GM19023 (cell line): ENCODE measurements around the gene AGPAT1.
A peak's percentile ranks its signal among the peaks of the same experiment; 100 is the strongest.
"Not testable (repeated sequence)": the region's sequence is repeated elsewhere in the genome, so short reads cannot be mapped to it uniquely, and the experiment has no call there.

Experiments used
- ATAC-seq: cut with Tn5 transposase; IDR thresholded peaks from one replicate; pipeline ENCODE4 v1.9.1; 2021; ENCODE audit warnings: mild to moderate bottlenecking, moderate library complexity; ENCODE audit not compliant: unreplicated experiment

The AGPAT1 gene

DNA sequence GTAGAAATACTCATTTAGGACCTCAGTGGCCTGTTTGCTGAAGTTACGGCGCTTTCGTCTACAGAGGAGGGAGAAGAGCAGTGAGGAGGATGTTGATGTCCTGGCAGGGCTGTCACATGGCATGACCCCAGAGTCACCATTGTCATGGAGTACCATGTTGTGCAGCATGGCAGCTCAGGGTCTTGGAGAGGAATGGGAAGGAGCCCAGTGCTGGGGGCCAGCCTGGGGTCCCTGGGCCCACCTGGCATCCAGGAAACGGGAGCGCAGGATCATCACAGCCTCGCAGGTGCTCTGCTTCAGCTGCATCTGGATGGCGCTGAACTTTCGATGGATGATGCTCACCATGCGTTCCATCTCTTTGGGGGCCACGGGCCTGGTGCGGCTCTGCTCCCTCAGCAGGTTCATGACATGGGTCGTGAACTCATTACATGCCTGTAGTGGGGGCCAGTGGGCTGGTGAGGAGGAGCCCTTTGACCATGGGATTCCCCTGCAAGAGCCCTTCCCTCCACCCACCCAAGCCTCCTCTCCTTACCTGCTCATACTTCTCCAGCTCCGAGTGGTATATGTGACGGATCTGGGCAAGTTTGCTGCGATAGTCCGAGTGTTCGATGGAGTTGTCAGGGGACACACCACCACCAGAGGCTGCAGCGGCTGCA lies 12.0 kb upstream of the AGPAT1 start:
- ATAC-seq: not testable (repeated sequence)

DNA sequence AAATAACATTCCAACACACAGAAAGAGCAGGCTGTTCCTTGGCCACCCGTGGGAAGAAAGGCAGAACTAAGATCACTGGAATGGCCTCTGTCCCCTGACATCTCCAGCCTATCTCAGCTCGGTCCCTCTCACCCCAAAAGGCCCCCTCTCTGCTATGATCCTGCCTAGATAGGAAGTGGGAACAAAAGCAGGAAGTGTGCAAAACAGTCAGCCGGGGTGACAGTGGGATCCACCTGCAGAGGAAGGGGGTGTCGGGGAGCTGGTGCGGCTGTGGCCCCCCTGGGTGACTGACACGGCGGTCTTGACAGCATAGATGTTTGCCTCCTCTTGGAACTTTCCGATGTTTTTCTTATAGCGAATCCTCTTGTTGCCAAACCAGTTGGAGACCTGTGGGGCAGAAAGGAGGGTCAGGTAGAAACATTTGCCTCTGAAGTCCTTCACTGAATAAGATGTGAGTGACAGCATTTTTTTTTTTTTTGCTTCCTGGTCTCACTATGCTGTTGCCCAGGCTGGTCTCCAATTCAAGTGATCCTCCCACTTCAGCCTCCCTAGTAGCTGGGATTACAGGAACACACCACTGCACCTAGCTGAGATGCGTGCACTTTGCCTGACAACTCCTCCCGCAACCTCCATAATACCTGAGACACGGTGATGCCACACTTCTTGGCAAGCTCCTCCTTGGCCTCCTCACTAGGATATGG lies 11.3 kb upstream of the AGPAT1 start:
- no peak for ATAC-seq

DNA sequence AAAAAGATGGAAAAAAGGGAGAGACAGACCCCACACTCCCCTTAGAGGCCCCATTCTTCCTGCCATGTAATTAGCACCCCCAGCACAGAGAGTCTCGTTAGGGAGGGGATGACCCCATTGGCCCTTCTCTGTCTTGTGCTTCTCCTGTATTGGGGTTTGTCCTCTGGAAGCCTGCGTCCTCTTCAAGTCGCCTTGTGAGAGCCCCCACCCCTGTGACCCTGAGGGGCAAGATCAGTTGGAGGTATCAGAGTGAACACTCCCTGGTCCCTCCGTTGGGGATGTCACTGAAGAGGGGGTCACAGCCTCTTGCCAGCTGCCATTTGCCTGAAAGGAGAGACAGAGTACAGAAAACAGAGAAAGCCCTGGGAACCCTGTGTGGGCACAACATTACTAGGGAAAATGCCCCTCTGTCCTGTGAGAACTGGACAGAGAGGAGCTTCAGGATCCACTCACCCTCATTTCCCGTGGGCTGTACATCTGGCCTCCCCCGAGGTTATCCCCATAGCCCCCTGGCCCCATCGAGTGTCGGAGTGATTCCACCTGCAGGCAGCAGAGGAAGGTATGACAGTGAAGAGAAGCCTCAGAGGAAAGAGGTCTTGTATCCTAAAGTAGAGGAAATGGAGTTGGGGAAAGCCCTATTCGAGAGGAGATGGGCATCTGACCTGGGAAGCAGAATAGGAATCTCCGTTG lies 10.4 kb upstream of the AGPAT1 start:
- ATAC-seq: not testable (repeated sequence)

DNA sequence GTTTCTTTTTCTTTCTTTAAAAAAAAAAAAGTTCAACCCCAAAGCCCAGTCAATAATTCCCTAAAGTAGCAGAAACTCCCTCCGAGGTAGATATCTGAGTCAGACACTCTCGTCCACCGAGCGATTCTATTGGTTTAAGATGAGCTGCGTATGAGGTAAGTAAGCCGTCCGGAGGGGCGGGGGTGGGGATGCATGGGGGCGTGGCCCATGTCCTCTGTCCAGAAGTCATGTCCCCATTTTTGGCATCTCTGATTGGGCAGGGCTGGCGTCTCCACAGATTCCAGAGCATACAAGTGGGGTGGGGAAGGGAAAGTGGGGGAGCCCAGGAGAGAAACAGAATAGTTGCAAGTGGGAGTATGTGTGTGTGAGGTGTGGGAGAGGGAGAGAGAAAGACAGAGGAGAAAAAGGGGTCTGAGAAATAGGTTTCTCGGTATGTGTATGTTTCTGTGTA lies 9.8 kb upstream of the AGPAT1 start:
- not testable (repeated sequence) for ATAC-seq

DNA sequence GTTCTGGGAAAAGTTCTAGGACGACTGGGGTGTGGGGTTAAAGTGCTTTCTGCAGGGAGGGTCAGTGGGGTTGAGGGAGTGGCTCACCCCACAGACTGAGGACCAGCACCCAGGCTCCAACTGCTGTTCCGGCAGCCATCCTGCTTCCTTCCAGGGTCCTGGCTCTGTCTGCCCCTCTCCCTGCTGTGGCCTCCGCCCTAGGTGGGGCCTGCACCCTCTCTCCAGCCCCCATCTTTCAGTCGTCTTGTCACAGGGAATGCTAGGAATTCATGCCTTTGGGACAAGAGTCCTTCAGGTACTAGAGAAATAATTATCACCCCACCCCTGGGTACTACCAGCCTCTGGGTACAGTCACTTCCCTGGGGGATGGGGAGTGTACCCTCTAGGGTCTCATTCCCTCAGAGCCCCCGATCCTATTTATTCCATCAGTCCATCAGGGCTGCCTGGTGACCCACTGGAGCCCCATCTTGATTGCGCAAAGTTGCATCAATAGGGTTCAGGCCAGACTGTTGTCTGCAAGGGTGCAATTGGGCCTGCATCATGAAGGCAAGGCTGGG lies 8.3 kb upstream of the AGPAT1 start, which contains the start of gene AGER:
AGER (minus strand) TSS at position 170 of the 557 bp plus-strand sequence; CDS start at position 139, 31 bp downstream.
- ATAC-seq: no peak

DNA sequence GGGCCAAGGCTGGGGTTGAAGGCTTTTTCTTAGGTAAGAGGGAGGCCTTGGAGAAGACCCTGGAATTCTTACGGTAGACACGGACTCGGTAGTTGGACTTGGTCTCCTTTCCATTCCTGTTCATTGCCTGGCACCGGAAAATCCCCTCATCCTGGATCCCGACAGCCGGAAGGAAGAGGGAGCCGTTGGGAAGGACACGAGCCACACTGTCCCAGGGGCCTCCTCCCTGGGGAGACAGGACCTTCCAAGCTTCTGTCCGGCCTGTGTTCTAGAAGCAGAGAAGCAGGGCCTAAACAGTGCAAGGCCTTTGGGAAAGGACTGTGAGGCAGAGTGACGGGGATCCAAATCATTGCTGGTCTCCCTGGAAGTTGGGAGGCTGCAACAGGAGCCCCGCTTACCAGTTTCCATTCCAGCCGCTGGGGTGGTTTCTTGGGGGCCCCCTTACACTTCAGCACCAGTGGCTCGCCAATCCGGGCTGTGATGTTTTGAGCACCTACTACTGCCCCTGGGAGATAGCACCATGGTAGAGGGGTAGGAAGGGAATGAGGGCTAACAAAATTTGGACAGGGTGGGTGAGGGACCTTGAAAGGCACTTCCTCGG lies 7.7 kb upstream of the AGPAT1 start:
- ATAC-seq: no peak

DNA sequence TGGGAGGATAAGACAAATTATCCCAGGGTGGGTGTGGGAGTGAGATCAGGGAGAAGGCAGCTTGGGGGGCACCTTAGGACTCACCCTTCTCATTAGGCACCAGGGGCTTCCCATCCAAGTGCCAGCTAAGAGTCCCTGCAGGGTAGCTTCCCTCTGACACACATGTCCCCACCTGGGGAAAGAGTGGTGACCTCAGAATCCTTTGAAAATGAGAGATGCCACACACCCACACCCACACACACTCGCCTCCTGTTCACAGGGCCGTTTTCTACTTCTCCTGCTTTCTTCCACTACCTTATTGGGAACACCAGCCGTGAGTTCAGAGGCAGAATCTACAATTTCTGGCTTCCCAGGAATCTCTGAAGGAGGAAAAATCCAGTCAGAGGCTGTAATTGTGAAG lies 7.1 kb upstream of the AGPAT1 start:
- ATAC-seq: no peak

DNA sequence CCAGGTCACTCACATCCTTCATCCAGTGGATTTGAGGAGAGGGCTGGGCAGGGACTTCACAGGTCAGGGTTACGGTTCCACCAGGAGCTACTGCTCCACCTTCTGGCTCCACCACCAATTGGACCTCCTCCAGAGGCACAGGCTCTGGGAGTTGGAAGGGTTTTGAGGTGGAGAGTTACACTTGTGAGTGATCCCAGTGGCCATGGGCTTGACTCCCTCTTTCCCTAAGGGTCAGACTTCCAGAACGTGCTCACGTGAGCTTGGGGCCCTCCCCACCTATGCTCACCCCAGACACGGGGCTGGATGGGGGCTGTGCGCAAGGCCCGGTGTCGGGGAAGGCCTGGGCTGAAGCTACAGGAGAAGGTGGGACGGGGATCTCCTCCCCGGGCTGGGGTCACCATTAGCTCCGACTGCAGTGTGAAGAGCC lies 6.7 kb upstream of the AGPAT1 start:
- ATAC-seq: no peak

DNA sequence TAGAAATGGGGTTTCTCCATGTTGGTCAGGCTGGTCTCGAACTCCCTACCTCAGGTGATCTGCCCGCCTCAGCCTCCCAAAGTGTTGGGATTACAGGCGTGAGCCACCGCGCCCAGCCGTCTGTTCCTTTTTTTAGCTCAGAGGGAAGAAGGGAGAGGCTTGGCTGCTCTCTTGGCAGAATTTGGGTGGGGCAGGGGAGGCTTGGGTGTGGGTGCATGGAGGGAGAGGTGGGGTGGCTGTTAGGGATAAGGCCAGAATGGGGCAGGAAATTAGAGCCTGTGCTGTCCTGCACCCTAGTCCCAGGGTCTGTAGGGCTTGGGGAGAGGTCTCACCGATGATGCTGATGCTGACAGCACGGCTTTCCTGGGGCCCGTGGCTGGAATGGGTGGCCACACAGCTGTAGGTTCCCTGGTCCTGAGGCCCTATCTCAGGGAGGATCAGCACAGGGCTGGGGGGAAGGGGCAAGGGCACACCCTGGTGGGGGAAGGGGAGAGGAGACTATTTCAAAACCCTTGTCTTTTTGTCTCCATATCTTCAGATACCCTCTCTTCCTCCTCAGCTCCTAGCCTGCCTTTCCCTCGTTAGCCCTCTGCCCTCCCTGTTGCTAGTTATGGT lies 6.1 kb upstream of the AGPAT1 start:
- no peak for ATAC-seq

DNA sequence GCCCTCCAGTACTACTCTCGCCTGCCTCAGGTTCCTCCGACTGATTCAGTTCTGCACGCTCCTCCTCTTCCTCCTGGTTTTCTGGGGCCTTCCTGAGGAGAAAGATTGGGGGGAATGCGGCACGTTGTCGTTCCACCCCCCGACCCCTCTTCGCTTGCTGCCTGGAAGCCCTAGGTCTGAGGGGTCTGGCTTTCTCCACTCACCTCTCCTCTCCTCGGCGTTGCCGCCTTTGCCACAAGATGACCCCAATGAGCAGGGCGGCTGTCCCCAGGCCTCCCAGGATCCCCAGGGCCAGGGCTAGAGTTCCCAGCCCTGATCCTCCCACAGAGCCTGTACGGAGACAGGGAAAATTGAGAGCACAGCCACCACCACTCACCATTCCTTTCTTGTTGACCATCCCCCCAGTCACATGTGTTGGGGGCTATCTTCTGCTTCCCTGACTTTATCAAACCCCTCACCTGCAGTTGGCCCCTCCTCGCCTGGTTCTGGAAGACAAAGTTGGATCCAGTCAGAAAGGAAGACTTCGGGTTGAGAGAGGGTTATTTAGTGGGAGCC lies 5.3 kb upstream of the AGPAT1 start:
- ATAC-seq: no peak

DNA sequence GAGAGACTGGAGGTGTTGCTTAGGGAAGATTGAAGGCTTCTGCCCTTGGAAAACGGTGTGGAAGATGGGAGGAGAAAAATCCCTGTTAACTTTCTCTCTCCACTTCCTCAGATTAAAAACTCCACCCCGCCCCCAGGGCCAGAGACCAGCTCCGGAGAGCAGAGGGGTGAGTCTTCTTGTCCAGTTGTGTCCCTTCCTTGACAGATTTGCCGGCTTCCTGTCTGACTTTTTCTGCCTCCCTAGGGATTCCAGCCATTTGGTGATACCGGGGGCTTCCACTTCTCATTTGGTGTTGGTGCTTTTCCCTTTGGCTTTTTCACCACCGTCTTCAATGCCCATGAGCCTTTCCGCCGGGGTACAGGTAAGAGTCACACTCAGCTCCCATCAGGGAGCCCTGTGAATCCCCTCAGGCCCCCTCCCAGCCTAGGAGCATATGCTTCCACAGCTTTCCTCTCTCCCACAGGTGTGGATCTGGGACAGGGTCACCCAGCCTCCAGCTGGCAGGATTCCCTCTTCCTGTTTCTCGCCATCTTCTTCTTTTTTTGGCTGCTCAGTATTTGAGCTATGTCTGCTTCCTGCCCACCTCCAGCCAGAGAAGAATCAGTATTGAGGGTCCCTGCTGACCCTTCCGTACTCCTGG lies 4.0 kb upstream of the AGPAT1 start:
- no peak for ATAC-seq

DNA sequence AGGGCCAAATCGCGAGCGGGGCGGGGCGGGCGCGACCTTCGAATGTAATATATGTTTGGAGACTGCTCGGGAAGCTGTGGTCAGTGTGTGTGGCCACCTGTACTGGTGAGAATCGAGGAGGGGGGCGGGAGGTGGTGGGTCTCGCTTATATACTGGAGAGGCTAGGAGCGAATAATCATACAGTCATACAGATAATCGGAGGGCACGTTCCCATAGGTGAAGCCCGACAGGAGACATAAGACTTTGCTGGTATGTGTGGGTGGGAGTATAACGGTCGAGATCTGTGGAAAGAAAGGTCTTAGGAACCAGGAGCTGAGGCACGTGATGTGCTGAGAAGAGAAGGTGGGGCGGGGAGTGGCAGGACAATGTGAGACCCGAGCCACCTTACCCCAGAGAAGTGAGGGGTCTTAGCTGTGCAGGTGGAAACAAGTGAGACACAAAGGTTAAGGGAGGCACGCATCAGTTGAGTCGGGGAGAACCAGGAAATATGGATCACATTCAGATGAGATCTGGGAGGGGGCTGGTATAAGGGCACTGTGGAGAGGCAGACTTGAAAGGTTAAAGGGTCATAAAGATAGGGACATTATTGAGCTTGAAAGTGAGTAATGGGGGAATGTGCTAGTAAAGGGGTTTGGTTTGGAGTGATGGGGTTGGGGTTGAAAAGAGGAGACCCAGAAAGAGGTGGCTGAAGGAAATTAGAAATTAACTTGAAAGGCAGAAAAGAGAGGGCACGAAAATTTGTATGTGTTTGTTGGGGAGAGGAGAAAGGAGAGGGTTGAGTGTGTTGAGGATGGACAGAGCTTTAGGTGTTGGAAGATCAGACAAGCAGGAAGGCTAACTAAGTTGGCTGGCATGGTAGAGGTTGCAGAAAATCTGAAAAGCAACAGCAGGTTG lies 2.9 kb upstream of the AGPAT1 start:
- ATAC-seq: no peak

DNA sequence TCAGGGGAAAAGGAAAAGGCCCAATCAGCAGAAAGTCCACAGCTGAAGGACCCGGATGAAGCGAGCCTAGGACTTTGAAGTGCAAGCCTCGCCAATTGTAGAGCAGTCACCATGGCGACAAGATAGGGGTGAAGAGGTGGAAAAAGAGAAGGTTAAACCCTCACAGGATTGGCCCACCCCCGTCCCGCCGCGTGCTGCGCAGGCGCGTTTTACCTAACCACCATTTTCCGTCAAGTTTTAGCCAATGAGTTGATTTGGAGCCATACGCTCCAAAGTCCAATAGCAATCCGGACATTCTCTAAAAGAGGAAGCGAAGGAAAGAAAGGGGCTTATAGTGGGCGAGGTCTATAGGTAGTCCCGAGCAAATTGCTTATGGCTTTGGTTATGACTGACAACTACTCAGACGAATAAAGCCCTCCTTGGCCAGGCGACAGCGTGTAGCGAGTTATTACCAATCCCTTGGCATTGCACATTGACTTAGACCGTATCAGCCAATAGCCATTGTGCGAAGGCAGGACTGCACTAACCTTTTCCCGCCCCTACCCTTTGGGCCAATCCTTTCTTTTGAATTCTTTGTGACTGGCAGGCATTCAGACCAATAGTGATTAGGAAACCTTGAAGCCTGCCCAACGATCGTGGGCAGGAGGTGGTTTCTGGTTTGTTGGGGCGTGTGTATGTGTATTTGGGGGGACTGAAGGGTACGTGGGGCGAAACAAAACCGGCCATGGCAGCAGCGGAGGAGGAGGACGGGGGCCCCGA lies 2.1 kb upstream of the AGPAT1 start, which contains the start of gene RNF5:
RNF5 (plus strand) TSS at position 618 of the 759 bp plus-strand sequence; CDS start at position 725, 107 bp downstream.
- peak; percentile 81 for ATAC-seq

DNA sequence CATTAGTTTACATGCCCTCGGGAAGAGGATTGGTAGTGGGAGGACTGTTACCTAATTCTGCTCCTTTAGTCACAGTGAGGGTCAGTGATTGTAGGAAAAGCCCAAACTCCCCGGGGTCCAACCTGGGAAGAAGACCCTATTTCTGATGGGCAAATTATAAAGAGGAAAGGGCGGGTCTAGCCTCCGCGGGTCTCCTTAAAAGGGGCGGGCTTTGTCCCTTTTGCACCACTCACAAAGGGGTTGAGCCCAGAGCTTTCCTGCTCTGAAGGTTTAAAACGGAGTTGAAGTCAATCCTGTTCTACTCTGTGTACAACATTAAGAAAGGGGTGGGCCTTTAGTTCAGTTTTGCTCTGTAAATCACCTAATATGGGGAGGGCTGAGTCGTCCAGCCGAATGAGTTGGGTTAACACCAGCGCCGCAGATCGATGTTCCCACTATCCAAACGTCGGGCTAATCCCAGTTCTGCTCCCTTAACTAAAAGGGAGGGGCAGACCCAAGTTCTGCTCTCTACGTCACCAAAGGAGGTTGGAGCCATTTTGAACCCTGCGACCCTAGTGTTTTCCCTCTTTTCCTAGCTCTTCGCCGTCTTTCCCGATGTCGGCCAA lies 1.4 kb upstream of the AGPAT1 start:
- no peak for ATAC-seq

DNA sequence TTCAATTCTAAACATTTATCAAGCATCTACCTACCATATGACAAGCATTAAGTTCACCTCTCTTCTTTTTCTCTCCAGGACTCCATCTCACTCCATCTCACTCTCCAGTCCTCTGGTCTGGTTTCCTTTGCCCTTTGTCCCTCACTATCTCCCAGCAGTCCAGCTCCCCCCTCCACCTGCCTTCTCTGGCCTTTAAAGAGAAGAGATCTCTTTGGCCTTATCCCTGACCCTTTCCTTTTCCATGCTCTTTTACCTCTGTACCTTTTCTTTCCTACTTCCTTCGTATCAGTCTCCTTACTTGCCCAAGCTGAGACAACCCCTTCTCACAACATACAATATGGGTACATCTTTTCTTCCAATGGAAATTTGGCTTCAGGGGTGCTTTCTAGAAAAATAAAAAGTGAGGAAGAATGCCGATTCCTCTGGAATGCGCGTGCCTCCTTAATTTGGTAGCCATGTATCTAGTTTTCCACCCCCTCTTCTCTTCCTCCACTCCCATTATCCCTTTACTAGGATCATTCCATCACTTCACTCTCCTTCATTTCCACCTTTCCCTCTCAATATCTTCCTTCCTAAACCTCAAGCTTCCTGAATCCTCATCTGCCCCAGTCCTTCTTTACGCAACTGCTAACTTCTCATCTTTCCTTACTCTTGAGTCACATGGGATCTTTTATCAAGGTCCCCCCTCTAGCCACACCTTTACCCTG lies 745 bp upstream of the AGPAT1 start:
- no peak for ATAC-seq

DNA sequence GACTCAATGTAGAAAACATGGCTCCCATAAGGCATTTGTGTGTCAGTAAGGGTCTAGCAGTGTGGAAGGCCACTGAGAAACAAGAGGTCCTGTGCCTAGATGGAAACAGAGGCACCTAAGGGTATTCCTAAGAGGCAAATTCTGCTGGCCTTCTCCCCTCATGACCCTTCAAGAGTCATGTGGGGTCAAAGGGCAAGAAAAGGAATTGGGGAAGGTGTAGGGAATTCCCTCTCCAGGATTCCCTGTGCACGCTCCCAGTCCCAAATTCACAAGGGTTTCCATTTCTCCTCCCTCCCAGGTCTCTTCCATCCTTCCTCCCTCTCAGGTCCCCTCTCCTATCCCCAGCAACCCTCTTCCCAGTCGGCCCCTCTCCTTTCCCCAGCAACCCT lies 568 bp downstream of the AGPAT1 start:
- ATAC-seq: no peak

DNA sequence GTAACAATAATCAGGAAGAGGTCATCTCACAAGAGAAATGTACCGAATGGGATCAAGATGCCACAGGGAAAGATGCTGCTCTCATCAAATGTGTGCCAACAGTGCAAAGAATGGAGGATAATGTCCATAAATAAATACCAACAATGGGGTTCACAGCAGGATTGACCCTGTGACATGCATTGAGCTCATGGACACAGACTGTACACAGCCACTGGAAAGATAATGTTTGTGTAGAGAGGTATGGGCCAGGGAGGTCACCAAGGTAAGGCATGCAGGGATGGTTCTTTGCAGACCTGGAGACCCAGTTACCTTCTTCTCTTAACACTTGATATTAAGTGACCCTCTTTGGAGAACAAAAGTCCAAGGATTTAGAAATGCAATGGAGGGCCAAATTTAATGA lies 1.5 kb downstream of the AGPAT1 start:
- no peak for ATAC-seq
